HG03025 (cell line): ENCODE data around the gene ALG3.
"Not testable (repeated sequence)": the region's sequence is repeated elsewhere in the genome, so short reads cannot be mapped to it uniquely, and the experiment has no call there.

Experiments
- ATAC-seq: cut with Tn5 transposase; IDR thresholded peaks from one replicate; pipeline ENCODE4 v1.9.1; 2021; ENCODE audit warnings: mild to moderate bottlenecking, moderate library complexity; ENCODE audit not compliant: unreplicated experiment, low FRiP score

ALG3 gene

GRCh38 chr3:184248454-184249411 lies at the start of gene ALG3:
Gene ALG3 (minus strand): TSS chr3:184248962. CDS start chr3:184248940, 22 bp downstream.
- no peak for ATAC-seq

GRCh38 chr3:184296616-184297015 lies 47.9 kb upstream of the ALG3 start:
- ATAC-seq: no peak

DNA sequence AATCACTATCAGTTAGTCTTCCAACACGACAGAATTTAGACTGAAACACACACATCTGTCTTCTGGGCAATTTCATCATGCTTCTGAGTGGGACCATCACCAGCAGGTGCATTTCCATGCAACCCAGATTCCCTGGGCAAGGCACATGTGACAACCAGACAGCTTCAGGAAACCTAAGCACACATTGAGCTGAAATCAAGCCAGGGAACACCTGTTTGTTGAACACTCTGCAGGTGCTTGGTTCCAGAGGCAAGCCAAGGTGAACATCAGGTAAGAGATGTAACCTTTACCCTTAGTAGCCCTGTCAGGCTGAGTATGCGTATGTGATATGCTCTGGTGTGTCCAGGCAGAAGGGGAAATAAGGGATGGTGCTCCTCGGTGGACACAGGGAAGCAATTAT lies 47.0 kb upstream of the ALG3 start:
- no peak for ATAC-seq

- ATAC-seq: no peak
These were observed 43.1 kb upstream of the ALG3 start for GRCh38 chr3:184291738-184292445.

DNA sequence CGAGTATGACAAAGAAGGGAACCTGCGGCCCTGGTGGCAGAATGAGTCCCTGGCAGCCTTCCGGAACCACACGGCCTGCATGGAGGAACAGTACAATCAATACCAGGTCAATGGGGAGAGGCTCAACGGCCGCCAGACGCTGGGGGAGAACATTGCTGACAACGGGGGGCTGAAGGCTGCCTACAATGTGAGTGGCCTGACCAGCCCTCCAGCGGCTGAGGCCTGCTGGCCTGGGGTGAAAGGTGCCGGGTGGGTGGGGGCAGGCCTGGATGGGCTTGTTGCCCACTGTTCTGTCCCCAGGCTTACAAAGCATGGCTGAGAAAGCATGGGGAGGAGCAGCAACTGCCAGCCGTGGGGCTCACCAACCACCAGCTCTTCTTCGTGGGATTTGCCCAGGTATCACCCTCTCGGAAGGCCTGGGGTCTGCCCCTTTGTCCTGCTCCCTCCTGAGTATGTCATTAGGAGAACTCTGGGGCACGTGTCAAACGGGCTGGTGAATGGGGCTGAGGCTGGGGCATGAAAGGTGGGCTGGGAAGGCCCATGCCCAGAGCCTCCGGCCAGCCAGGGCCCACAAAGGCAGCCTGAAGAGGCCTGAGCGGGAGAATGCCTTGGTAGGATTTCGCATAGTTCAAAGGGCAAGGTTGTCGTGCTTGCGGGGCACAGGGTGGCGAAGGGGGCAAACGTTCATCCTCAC lies 42.4 kb upstream of the ALG3 start:
- no peak for ATAC-seq

- no peak for ATAC-seq
These were observed 41.6 kb upstream of the ALG3 start for GRCh38 chr3:184290331-184290730.

- ATAC-seq: no peak
These were observed 40.7 kb upstream of the ALG3 start for GRCh38 chr3:184289426-184289938.

- ATAC-seq: no peak
These were observed 35.9 kb upstream of the ALG3 start for GRCh38 chr3:184284696-184285095.

DNA sequence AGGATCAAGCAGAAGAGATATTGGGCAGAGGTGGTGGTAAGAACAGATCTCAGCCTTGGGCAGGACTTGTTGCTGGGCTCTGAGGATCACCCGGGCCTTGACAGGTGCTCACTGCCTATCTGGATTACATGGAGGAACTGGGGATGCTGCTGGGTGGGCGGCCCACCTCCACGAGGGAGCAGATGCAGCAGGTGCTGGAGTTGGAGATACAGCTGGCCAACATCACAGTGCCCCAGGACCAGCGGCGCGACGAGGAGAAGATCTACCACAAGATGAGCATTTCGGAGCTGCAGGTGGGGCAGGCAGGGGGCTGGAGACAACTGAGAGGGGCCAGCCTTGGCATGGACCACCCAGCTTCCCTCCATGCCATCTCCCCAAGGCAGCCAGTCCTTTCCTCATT lies 34.9 kb upstream of the ALG3 start:
- no peak for ATAC-seq

GRCh38 chr3:184282941-184283340 lies 34.2 kb upstream of the ALG3 start:
- ATAC-seq: no peak

DNA sequence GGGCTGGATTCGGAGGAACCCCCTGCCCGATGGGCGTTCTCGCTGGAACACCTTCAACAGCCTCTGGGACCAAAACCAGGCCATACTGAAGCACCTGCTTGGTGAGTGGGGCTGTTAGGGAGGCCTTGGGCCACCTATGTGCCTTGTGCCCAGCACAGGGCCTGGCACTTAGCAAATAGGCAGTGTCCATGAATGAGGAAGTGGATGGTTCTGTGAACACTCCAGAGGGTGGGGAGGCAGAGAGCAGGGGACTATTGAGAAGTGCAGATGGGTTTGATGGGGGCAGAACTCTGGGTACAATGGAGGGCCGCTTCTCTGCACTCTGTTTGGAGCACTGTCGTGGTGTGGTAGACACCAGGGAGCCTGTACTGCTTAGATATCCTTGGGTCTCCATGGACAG lies 28.6 kb upstream of the ALG3 start:
- ATAC-seq: no peak

DNA sequence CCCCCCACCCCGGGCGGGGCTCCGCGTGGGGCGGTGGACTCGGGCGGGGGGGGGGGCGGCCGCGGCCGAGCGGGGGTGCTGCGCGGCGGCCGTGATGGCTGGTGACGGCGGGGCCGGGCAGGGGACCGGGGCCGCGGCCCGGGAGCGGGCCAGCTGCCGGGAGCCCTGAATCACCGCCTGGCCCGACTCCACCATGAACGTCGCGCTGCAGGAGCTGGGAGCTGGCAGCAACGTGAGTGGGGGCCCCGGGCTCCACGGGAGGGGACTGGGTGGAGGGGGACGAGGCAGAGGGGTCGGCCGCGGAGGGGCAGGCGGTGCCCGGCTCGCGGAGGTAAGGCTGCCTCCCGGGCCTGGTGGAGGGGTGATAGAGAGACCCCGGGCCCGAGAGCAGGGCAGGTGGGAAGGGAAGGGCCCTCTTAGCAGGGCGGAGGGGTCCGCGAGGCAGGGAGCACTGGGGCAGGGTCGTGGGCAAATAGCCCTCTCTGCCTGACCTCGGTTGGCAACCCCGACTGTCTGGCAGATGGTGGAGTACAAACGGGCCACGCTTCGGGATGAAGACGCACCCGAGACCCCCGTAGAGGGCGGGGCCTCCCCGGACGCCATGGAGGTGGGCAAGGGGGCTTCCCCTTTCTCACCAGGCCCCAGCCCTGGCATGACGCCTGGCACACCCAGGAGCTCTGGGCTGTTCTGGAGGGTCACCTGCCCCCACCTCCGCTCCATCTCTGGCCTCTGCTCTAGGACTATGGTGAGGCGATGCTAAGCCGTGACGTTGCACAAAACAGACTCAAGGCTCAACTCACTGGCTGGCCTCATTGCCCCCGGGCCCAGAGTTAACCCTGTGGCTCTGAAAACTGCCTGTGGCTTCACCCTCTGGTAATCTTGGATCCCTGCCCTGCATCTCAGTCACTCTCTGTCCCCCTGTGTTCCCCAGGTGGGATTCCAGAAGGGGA lies 27.5 kb upstream of the ALG3 start, which contains the start of gene ECE2:
ECE2 (plus strand) TSS at position 62 of the 950 bp plus-strand sequence; CDS start at position 194, 132 bp downstream.
- no peak for ATAC-seq

GRCh38 chr3:184275381-184275701 lies 26.6 kb upstream of the ALG3 start:
- no peak for ATAC-seq

DNA sequence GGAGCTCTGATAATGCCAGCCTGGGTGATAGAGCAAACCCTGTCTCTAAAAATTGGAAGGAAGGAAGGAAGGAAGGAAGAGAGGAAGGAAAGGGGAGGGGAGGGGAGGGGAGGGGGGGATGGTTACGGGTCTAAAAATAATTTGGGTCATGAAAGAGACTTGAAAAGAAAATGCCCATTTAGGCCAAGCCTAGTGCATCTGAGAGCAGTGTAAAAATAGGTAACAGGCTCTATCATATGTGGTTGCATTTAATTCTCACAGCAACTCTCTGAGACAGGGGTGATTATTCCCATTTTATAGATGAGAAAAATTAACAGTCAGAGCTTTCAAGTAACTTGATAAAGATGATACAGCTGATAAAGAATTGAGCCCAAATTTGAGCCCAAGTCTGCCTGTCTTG lies 23.5 kb upstream of the ALG3 start:
- no peak for ATAC-seq

GRCh38 chr3:184267249-184267648 lies 18.5 kb upstream of the ALG3 start:
- not testable (repeated sequence) for ATAC-seq

DNA sequence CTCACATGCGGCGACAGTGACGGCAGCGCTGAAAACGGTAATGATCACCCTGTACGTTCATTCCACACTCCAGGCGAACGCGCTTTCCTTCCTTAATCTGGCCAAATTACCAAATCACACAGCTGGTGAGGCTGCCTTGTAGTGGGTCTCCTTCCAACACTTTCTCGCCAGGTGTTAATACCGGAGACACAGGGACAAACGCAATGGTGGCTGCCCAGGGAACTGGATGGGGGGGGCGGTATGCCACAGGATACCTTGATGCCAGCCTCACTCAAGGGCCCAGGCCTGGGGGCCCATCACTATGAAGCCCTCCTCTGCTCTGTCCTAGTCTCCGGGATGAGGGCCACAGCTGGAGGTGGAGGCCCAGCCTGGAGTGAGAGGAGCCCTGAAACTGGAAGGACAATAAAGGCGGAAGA lies 14.0 kb upstream of the ALG3 start:
- no peak for ATAC-seq

GRCh38 chr3:184261854-184262763 lies 13.3 kb upstream of the ALG3 start:
- ATAC-seq: no peak

DNA sequence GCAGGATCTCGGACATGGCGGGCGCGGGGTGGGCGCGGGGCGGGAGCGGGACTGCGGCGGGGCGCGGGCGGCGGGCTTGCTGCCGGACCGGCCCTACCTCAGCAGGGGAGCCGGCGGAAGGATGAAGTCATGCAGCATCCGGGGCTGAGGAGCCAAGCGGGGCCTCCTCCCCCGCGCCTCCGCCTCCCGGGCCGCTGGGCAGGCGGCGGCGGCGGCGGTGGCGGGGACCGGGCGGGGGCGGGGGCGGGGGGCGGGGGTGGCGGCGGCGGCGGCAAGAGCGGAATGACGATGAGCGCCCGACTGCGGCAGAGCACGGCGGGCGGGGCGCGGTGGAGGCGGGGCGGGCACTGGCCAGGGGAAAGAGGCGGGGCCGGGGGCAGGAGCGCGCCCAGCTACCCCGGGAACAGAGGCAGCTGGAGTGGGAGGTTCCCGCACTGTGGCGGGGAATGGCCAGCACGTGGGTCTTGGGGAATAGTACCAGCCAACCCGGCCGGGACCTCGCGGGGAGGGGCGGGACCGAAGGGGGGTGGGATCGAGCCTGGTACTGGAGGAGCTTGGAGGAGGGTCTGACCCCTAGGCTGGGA lies 12.6 kb upstream of the ALG3 start, which contains the start of gene CAMK2N2:
CAMK2N2 (minus strand) TSS at position 284 of the 584 bp plus-strand sequence; CDS start at position 16, 268 bp downstream.
- ATAC-seq: no peak
